ENCODE measurements around the gene SMIM1.

Gene SMIM1

DNA sequence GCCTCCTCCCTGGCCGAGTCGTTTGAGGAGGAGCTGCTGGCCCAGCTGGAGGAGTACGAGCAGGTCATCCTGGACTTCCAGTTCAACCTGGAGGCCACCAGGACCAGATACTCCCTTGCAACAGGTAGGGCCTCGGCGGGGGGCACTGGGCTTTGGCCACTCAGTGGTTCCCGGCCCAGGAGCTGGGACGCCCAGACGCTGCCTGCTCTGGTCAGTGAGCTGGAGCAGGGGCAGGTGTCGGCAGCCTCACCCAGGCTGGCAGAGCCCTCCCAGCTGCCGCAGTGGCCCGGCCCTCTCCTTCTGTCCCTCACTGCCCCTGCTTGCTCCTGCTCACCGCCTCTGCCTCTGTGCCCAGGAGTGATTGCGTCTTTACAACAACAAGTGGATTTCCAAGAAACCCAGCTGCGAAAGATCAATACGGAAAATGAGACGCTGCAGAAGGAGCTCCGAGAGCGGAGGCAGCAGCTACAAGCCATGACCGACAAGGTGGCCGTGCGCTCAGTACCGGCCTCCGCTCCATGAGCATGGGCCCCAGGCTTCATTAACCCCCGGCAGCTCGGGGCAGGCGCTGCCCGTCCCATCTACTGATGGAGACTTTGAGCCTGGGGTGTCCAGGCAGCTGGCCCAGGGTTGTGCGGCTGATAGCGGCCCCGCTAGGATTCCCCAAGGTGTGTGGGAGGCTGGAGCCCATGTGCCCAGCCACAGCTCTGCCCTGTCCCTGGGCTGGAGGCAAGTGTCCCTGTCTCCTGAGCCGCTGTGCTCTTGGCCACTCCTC, 9.0 kb upstream of the SMIM1 start:
- no CpG with 5 or more reads among the region's 31 CpGs for WGBS, 2 donors (ENCODE audit: extremely low coverage in 2 of 2, insufficient read length in 2 of 2, insufficient replicate concordance in 1 of 2)

GRCh38 chr1:3767328-3767925, 5.1 kb upstream of the SMIM1 start:
- Histone ChIP-seq H3K9ac (ENCODE audit: low read depth, low read length, poor library complexity) (no peak overlapping the region), H2AFZ (ENCODE audit: low read length) (no peak overlapping the region), H3K14ac (ENCODE audit: low read length) (no peak overlapping the region), H3K9me3 (replicated peaks in 1 of 2; ENCODE audit: control insufficient read depth in 2 of 2, insufficient read depth in 1 of 2, low read depth in 1 of 2, low read length in 2 of 2) (peaks cover 0 to 2% of the 10 kb centered on the region in 2 donors), H3K4me2 (ENCODE audit: insufficient read depth, low read length, poor library complexity, severe bottlenecking) (no peak overlapping the region), H3K36me3 (replicated peaks in 1 of 2; ENCODE audit: control insufficient read depth in 2 of 2, insufficient read depth in 2 of 2, low read length in 2 of 2) (no peaks in the 10 kb centered on the region), H3K4ac (ENCODE audit: low read length) (no peak overlapping the region), H2BK120ac (ENCODE audit: low read depth, low read length) (no peak overlapping the region), H2BK5ac (ENCODE audit: low read length) (no peak overlapping the region), H3K79me1 (ENCODE audit: low read depth, low read length) (peaks cover 3% of the 10 kb centered on the region), H3K23ac (ENCODE audit: low read depth, low read length, poor library complexity) (no peak overlapping the region), H3K27ac (replicated peaks; ENCODE audit: low read length) (no peak overlapping the region), H3K4me3 (ENCODE audit: low read length in 2 of 2) (no peak overlapping the region), H3K18ac (ENCODE audit: low read length) (no peak overlapping the region), H2BK15ac (ENCODE audit: low read length) (no peak overlapping the region), H4K8ac (ENCODE audit: low read depth, low read length) (no peak overlapping the region), H2BK12ac (ENCODE audit: low read length) (no peak overlapping the region), H3K27me3 (ENCODE audit: control insufficient read depth in 3 of 3, insufficient read depth in 3 of 3, low read depth in 1 of 3, low read length in 3 of 3) (peaks cover 0 to 14% (median 10%) of the 10 kb centered on the region in 3 experiments), H3K4me1 (ENCODE audit: control insufficient read depth in 2 of 2, insufficient read depth in 1 of 2, low read depth in 1 of 2, low read length in 2 of 2) (peaks cover 5 to 15% of the 10 kb centered on the region in 2 donors), H4K91ac (ENCODE audit: low read depth, low read length, poor library complexity) (no peak overlapping the region), H2AK5ac (ENCODE audit: low read depth, low read length) (no peak overlapping the region)
- WGBS, 2 donors (ENCODE audit: extremely low coverage in 2 of 2, insufficient read length in 2 of 2, insufficient replicate concordance in 1 of 2) = no CpG with 5 or more reads among the region's 17 CpGs
- no peak for DNase-seq (ENCODE audit: low spot score)

More for the DNA sequence above, 9.0 kb upstream of the SMIM1 start:
- Histone ChIP-seq H4K8ac (ENCODE audit: low read depth, low read length) (no peak overlapping the region), H3K23ac (ENCODE audit: low read depth, low read length, poor library complexity) (no peak overlapping the region), H2AK5ac (ENCODE audit: low read depth, low read length) (peak overlapping the region; percentile 74), H3K18ac (ENCODE audit: low read length) (peak overlapping the region; percentile 51), H3K79me1 (ENCODE audit: low read depth, low read length) (no peaks in the 10 kb centered on the region), H3K9me3 (replicated peaks in 1 of 2; ENCODE audit: control insufficient read depth in 2 of 2, insufficient read depth in 1 of 2, low read depth in 1 of 2, low read length in 2 of 2) (peaks cover 6 to 8% of the 10 kb centered on the region in 2 donors), H3K4me1 (ENCODE audit: control insufficient read depth in 2 of 2, insufficient read depth in 1 of 2, low read depth in 1 of 2, low read length in 2 of 2) (no peaks in the 10 kb centered on the region), H3K27me3 (ENCODE audit: control insufficient read depth in 3 of 3, insufficient read depth in 3 of 3, low read depth in 1 of 3, low read length in 3 of 3) (peaks cover 0 to 28% (median 3%) of the 10 kb centered on the region in 3 experiments), H2BK5ac (ENCODE audit: low read length) (peak overlapping the region; percentile 29), H3K4me2 (ENCODE audit: insufficient read depth, low read length, poor library complexity, severe bottlenecking) (no peak overlapping the region), H3K4ac (ENCODE audit: low read length) (no peak overlapping the region), H4K91ac (ENCODE audit: low read depth, low read length, poor library complexity) (no peak overlapping the region), H3K9ac (ENCODE audit: low read depth, low read length, poor library complexity) (no peak overlapping the region), H3K14ac (ENCODE audit: low read length) (no peak overlapping the region), H2BK120ac (ENCODE audit: low read depth, low read length) (no peak overlapping the region), H2BK15ac (ENCODE audit: low read length) (peak overlapping the region; percentile 18), H3K36me3 (replicated peaks in 1 of 2; ENCODE audit: control insufficient read depth in 2 of 2, insufficient read depth in 2 of 2, low read length in 2 of 2) (no peaks in the 10 kb centered on the region), H3K27ac (replicated peaks; ENCODE audit: low read length) (no peak overlapping the region), H2AFZ (ENCODE audit: low read length) (no peak overlapping the region), H3K4me3 (ENCODE audit: low read length in 2 of 2) (no peak overlapping the region), H2BK12ac (ENCODE audit: low read length) (no peak overlapping the region)
- no peak for DNase-seq (ENCODE audit: low spot score)

- Histone ChIP-seq H3K79me1 (ENCODE audit: low read depth, low read length) (peaks cover 3% of the 10 kb centered on the region), H3K27me3 (ENCODE audit: control insufficient read depth in 3 of 3, insufficient read depth in 3 of 3, low read depth in 1 of 3, low read length in 3 of 3) (peaks cover 0 to 10% (median 4%) of the 10 kb centered on the region in 3 experiments), H3K9me3 (replicated peaks in 1 of 2; ENCODE audit: control insufficient read depth in 2 of 2, insufficient read depth in 1 of 2, low read depth in 1 of 2, low read length in 2 of 2) (peaks cover 0 to 2% of the 10 kb centered on the region in 2 donors), H2BK120ac (ENCODE audit: low read depth, low read length) (no peak overlapping the region), H3K4me2 (ENCODE audit: insufficient read depth, low read length, poor library complexity, severe bottlenecking) (no peak overlapping the region), H3K18ac (ENCODE audit: low read length) (peak overlapping the region; percentile 54), H2BK5ac (ENCODE audit: low read length) (no peak overlapping the region), H2BK15ac (ENCODE audit: low read length) (no peak overlapping the region), H3K27ac (replicated peaks; ENCODE audit: low read length) (no peak overlapping the region), H3K14ac (ENCODE audit: low read length) (no peak overlapping the region), H3K9ac (ENCODE audit: low read depth, low read length, poor library complexity) (no peak overlapping the region), H4K8ac (ENCODE audit: low read depth, low read length) (no peak overlapping the region), H2AFZ (ENCODE audit: low read length) (no peak overlapping the region), H2BK12ac (ENCODE audit: low read length) (no peak overlapping the region), H4K91ac (ENCODE audit: low read depth, low read length, poor library complexity) (no peak overlapping the region), H2AK5ac (ENCODE audit: low read depth, low read length) (no peak overlapping the region), H3K4me1 (ENCODE audit: control insufficient read depth in 2 of 2, insufficient read depth in 1 of 2, low read depth in 1 of 2, low read length in 2 of 2) (peaks cover 9 to 24% of the 10 kb centered on the region in 2 donors), H3K4ac (ENCODE audit: low read length) (no peak overlapping the region), H3K23ac (ENCODE audit: low read depth, low read length, poor library complexity) (peak overlapping the region; percentile 61), H3K36me3 (replicated peaks in 1 of 2; ENCODE audit: control insufficient read depth in 2 of 2, insufficient read depth in 2 of 2, low read length in 2 of 2) (no peaks in the 10 kb centered on the region), H3K4me3 (ENCODE audit: low read length in 2 of 2) (no peak overlapping the region)
- WGBS, 2 donors (ENCODE audit: extremely low coverage in 2 of 2, insufficient read length in 2 of 2, insufficient replicate concordance in 1 of 2) = no CpG with 5 or more reads among the region's 22 CpGs
- no peak for DNase-seq (ENCODE audit: low spot score)
These were observed 3.6 kb upstream of the SMIM1 start for GRCh38 chr1:3768811-3769390.

All from neuronal stem cell (in vitro differentiated cells).